Lower leg skin (tissue), 3 donors: ENCODE results near the gene GRM7.

ENCODE experiments used
- POLR2A ChIP-seq, 2 donors: fragments of 450-650 bp; IDR thresholded peaks; one replicate each; pipeline ENCODE4 v1.6.1; 2016 to 2017; ENCODE audit warnings: antibody characterized with exemption in 2 of 2, mild to moderate bottlenecking in 1 of 2, moderate library complexity in 1 of 2
- TF ChIP-seq, protein P1 (sequence below), 3 donors: fragments of 450-650 bp; IDR thresholded peaks; one replicate each; pipeline ENCODE4 v1.5.1; 2016; ENCODE audit warnings: antibody characterized with exemption in 3 of 3, mild to moderate bottlenecking in 3 of 3, moderate library complexity in 2 of 3

DNA sequence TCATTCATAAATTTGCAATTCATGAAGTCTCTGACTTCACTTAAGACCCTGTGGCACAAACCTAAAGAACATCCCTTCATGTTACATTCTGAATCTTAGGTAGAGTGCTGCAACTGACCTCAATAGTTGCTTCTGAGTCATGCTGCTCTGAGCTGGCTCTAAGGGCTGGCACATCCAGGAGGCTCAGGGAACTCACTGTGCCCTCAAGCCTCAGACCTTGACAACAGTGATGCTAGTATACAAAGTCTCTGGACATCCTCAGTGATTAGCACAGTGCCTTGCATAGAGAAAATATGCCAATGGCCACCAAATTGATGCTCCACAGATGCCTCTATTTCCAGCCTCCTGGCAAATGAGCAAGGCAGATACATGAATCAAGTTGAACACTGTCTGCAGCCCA, 899.8 kb downstream of the GRM7 start:
- TF ChIP-seq, protein P1, sequence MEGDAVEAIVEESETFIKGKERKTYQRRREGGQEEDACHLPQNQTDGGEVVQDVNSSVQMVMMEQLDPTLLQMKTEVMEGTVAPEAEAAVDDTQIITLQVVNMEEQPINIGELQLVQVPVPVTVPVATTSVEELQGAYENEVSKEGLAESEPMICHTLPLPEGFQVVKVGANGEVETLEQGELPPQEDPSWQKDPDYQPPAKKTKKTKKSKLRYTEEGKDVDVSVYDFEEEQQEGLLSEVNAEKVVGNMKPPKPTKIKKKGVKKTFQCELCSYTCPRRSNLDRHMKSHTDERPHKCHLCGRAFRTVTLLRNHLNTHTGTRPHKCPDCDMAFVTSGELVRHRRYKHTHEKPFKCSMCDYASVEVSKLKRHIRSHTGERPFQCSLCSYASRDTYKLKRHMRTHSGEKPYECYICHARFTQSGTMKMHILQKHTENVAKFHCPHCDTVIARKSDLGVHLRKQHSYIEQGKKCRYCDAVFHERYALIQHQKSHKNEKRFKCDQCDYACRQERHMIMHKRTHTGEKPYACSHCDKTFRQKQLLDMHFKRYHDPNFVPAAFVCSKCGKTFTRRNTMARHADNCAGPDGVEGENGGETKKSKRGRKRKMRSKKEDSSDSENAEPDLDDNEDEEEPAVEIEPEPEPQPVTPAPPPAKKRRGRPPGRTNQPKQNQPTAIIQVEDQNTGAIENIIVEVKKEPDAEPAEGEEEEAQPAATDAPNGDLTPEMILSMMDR (IDR thresholded peaks at IDR 0.05) = no peak
- no peak for TF ChIP-seq POLR2A (IDR thresholded peaks at IDR 0.05)
